Type B pancreatic cell (in vitro differentiated cells): Measurements from ENCODE around the gene TEKT2. TPM values are rescaled to one million over a fixed set of nuclear protein-coding genes. Genes with fewer than 3 reads are reported as not detected.
A peak's percentile ranks its signal among the peaks of the same experiment; 100 is the strongest.

Source experiments
- DNase-seq: peaks from one replicate; pipeline ENCODE4 v3.0.0; 2021; ENCODE audit warnings: mixed read lengths; ENCODE audit not compliant: unreplicated experiment; ENCODE audit errors: extremely low spot score
- H3K27ac Mint-ChIP-seq: 2 replicates; pipeline ENCODE4 v1.8.0; 2021; ENCODE audit warnings: mild to moderate bottlenecking, mixed read lengths
- H3K27me3 Mint-ChIP-seq: 2 replicates; pipeline ENCODE4 v1.8.0; 2021; ENCODE audit warnings: mixed read lengths
- H3K36me3 Mint-ChIP-seq: 2 replicates; pipeline ENCODE4 v1.8.0; 2021; ENCODE audit warnings: mixed read lengths
- H3K4me1 Mint-ChIP-seq: one replicate; pipeline ENCODE4 v1.8.0; 2021; ENCODE audit warnings: mixed read lengths; ENCODE audit not compliant: unreplicated experiment
- H3K4me3 Mint-ChIP-seq: 2 replicates; pipeline ENCODE4 v1.8.0; 2021; ENCODE audit warnings: mild to moderate bottlenecking, mixed read lengths
- H3K9me3 Mint-ChIP-seq: 2 replicates; pipeline ENCODE4 v1.8.0; 2021; ENCODE audit warnings: mixed read lengths
- CTCF ChIP-seq: fragments of 200-600 bp; sonication (generic); conservative IDR thresholded peaks from 2 replicates; pipeline ENCODE4 v1.5.0; 2021; ENCODE audit warnings: antibody characterized with exemption, mild to moderate bottlenecking
- total RNA-seq: library from RNA; stranded (reverse); gene quantifications from 2 replicates; pipeline ENCODE4 v1.2.1, GENCODE V29; 2021; ENCODE audit warnings: low replicate concordance

TEKT2 gene
- total RNA-seq, 1 donor from 2014 or later: 9.6 TPM

GRCh38 chr1:36095760-36096405 lies 12.0 kb downstream of the TEKT2 start:
- Mint-ChIP-seq H3K36me3 (no peaks in the 10 kb centered on the region), H3K9me3 (no peaks in the 10 kb centered on the region), H3K27me3 (no peaks in the 10 kb centered on the region), H3K27ac (no peak overlapping the region), H3K4me1 (peaks cover 5% of the 10 kb centered on the region), H3K4me3 (no peak overlapping the region)
- no peak for DNase-seq
- TF ChIP-seq CTCF: no peak

- H3K27ac Mint-ChIP-seq: no peak overlapping the region
These were observed 12.9 kb downstream of the TEKT2 start for GRCh38 chr1:36096500-36097432.

GRCh38 chr1:36097693-36098585 lies 14.0 kb downstream of the TEKT2 start:
- Mint-ChIP-seq H3K36me3 (no peaks in the 10 kb centered on the region), H3K9me3 (no peaks in the 10 kb centered on the region), H3K4me1 (peaks cover 5% of the 10 kb centered on the region), H3K27ac (no peak overlapping the region), H3K4me3 (no peak overlapping the region), H3K27me3 (no peaks in the 10 kb centered on the region)
- TF ChIP-seq CTCF: no peak
- no peak for DNase-seq

More at GRCh38 chr1:36096500-36097432, 12.9 kb downstream of the TEKT2 start:
- H3K4me3 Mint-ChIP-seq: no peak overlapping the region
- no peaks in the 10 kb centered on the region for H3K36me3 Mint-ChIP-seq
- peak; percentile 54 for TF ChIP-seq CTCF
- H3K9me3 Mint-ChIP-seq: no peaks in the 10 kb centered on the region
- peaks cover 5% of the 10 kb centered on the region for H3K4me1 Mint-ChIP-seq
- DNase-seq: no peak
- no peaks in the 10 kb centered on the region for H3K27me3 Mint-ChIP-seq

GRCh38 chr1:36098650-36099365 lies 14.9 kb downstream of the TEKT2 start:
- peaks cover 5% of the 10 kb centered on the region for H3K4me1 Mint-ChIP-seq
- no peaks in the 10 kb centered on the region for H3K27me3 Mint-ChIP-seq
- TF ChIP-seq CTCF: no peak
- no peaks in the 10 kb centered on the region for H3K36me3 Mint-ChIP-seq
- DNase-seq: no peak
- no peak overlapping the region for H3K4me3 Mint-ChIP-seq
- H3K27ac Mint-ChIP-seq: no peak overlapping the region
- no peaks in the 10 kb centered on the region for H3K9me3 Mint-ChIP-seq
